ENCODE measurements around the gene CAPN9.
"Not testable (repeated sequence)": the region's sequence is repeated elsewhere in the genome, so short reads cannot be mapped to it uniquely, and the experiment has no call there.

Gene CAPN9

DNA sequence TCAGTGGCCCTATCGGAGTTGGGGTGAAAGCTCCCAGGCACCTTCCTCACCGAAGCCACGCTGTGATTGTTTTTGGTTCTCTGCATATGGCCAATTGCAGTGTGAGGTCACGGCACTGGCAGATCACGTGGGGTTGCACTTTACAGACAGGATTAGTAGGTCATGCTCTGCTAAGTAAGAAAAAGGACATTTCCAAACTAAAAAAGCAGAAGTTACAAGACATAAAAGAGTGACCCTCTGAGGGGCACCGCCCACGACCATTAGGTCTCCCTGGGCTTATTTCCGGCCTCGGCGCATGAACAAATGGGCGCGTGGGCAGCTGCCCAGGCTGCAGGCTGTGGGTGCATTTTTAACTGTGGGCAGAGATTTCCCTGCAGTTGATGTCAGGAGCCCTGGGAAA, 2.0 kb downstream of the CAPN9 start:
- no peak for DNase-seq

- DNase-seq, result no peak
Measured at GRCh38 chr1:230749635-230750034, 2.4 kb downstream of the CAPN9 start.

- no peak for DNase-seq
Measured at GRCh38 chr1:230750576-230750975, 3.4 kb downstream of the CAPN9 start.

- DNase-seq, result no peak
Measured at GRCh38 chr1:230750986-230751625, 3.9 kb downstream of the CAPN9 start.

GRCh38 chr1:230752407-230752806, 5.2 kb downstream of the CAPN9 start:
- DNase-seq, result no peak

DNA sequence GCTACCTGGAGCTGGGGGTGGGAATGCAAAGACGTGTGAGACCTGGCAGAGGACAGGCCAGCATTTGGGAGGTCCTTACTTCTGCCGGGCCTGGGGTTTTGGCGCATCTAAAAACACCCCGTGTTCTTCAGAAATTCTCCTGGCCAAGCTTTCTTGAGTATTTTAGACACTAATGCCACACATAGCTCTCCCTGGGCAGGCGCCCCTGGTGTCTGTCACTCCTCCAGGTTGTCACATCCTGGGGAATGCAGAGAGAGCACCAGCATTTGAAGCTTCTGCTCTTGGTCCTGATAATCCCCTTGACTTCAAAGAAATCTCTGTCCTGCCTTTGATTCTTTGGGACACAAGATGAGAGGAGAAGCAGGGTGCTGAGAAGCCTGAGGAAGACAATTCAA, 6.0 kb downstream of the CAPN9 start:
- no peak for DNase-seq

DNA sequence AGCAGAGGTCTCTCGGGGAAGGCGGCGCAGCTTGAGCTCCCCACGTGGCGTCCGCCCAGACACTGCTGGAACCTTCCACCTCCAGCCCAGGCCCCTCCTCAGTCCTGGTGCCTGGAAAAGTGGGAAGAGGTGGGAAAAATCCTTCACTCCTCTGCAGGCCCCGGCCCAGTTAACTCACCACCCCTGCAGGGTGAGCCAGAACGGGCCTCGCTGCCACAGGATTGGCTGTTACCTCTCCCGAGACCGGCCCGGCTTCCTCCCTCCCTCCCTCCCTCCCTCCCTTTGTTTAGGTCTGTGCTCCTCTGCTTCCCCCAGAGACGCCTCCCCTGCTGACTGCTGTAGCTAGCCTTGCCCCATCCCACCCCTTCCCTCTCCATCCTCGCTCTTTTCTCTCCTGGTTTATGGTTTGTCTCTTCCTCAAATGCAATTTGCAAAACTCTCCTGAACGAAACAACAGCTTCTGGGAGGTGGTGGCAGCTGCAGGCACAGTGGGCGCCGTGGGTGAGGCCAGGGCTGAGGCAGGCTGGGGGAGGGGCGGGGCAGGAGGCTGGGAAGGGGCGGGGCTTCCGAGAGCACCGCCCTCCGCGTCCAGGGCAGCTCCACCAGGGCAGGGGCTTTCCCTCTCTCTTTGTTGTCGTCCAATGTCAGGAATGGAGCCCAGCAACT, 6.5 kb downstream of the CAPN9 start:
- no peak for DNase-seq

DNA sequence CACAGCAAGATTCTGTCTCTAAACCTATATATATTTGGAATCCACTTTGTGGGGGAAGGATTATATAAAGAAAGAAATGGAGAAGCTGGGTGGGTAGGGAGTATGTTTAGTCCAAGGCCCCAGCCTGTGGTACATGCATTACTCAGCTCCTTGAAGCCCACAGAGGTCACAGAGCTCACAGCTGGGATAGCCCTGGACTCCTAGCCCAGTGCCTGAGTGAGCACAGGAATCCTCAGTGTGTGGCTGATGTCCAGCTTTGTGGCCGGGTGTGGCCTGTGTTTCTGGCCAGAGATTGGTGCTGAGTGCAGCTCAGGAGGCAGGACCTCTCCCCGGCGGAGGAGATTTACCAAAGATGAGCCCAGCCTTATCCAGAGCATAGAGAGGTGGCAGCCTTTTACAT, 7.6 kb downstream of the CAPN9 start:
- no peak for DNase-seq

- DNase-seq, result no peak
Measured at GRCh38 chr1:230757856-230758708, 10.9 kb downstream of the CAPN9 start.

- DNase-seq, result no peak
Measured at GRCh38 chr1:230758709-230759368, 11.7 kb downstream of the CAPN9 start.

DNA sequence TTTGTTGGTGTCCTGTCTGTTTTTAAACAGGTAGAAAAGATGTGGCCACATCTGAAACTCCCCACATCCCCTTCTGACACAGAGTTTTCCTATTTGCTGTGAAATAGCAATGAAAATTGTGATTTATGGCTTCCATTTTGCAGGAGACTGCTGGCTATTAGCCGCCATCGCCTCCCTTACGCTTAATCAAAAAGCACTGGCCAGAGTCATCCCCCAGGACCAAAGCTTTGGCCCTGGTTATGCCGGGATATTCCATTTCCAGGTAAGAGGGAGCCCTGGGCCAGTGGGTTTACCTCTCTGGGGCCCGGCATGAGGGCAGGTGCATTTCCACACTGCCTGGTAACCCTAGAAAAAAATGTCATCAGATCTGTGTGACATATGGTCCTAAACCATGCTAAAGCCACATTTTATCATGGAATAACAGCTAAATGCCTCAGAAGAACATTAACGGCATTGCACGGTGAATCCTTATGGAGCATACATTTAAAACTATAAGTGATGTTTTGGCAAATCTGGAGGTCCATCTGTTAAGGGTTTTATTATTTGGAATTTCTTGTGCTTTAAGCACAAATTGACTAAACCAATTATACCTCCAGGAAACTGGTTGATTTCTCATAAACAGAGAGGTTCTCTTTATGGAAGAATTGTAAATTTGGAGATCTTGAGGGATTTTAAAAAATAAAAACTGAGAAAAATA, 12.3 kb downstream of the CAPN9 start:
- DNase-seq, result no peak

DNA sequence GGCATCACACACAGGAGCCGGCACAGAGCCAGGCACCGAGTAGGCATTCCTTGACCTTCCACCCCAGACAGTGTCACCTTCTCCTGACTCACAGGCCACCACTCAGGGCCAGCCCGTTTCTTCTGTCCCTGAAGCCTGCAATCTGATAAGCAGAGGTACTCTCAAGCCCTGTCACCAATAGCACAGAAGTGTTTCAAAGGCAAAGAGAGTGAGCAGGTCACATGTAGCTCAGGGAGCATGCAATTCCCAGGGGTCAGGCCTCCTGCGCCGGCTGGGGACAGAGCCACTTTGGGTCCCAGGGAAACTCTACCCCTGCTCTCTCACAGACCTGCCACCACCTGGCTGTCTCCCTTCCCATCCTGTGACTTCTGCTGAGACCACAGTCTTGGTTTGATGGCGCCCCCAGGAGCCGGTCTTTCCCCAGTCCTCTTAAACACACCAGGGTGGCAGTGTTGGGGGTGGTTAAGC, 13.2 kb downstream of the CAPN9 start:
- no peak for DNase-seq

- no peak for DNase-seq
Measured at GRCh38 chr1:230761443-230762167, 14.4 kb downstream of the CAPN9 start.

- DNase-seq, result no peak
Measured at GRCh38 chr1:230763927-230764591, 16.9 kb downstream of the CAPN9 start.

GRCh38 chr1:230766318-230766717, 19.1 kb downstream of the CAPN9 start:
- no peak for DNase-seq

DNA sequence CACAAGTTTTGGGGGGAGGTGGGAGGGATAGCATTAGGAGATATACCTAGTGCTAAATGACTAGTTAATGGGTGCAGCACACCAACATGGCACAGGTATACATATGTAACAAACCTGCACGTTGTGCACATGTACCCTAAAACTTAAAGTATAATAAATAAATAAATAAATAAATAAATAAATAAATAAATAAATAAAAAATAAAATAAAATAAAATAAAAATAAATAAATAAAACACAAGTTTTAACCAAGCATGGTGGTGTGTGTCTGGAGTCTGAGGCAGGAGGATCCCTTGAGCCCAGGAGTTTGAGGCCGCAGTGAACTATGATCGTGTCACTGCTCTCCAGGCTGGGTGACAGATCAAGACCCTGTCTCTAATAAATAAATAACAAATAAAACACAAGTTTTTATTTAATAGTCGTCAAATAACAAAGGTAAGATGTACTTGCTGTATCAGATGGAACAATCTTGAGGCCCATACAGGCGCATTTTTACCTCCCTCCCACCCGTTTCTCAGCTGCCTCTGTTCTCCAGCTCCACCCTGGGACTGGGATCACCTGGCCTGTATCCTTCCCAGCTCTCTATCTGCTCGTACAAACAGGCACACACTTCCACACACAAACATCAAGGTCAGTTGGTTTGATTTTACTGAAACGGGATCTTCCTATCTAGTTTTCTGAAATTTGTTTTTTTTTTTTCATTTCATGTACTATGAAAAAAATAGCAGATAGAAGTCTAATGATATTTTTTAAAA, 20.8 kb downstream of the CAPN9 start:
- not testable (repeated sequence) for DNase-seq

GRCh38 chr1:230768903-230769570, 21.8 kb downstream of the CAPN9 start:
- no peak for DNase-seq

DNA sequence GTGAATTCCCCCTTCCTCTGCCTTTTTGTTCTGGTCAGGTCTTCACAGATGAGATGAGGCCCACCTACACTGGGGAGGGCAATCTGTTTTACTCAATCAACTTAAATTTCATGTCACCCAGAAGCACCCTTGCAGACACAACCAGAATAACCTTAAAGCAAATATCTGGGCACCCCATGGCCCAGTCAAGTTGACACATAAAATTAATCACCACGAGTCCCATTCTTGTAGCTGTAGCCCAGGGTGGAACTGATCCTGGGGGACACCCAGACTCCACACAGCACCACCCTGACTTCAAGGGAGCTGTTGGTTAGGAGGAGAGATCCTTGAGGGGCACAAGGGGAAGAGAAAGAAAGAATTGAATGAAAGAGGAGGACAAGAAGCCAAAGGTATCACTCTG, 23.1 kb downstream of the CAPN9 start:
- no peak for DNase-seq

GRCh38 chr1:230771773-230772354, 24.7 kb downstream of the CAPN9 start:
- no peak for DNase-seq
